NCI-H2107 (cell line): ENCODE data around the gene TAS2R31.

Experiments
- DNase-seq: peaks from one replicate; lab custom pipeline; 2025; lab: John Stamatoyannopoulos, UW

Gene TAS2R31

GRCh38 chr12:10998204-10998603, 33.0 kb downstream of the TAS2R31 start, which contains the start of gene TAS2R20:
TAS2R20 (minus strand) TSS chr12:10998304; CDS start chr12:10997875, 429 bp downstream.
- no peak for DNase-seq

- no peak for DNase-seq
Measured at GRCh38 chr12:10994307-10994706, 36.9 kb downstream of the TAS2R31 start.

GRCh38 chr12:10989107-10989506, 42.1 kb downstream of the TAS2R31 start:
- no peak for DNase-seq

GRCh38 chr12:10986812-10987211, 44.4 kb downstream of the TAS2R31 start, which contains the start of gene TAS2R50:
TAS2R50 (minus strand) TSS chr12:10986912; CDS start chr12:10986860, 52 bp downstream.
- DNase-seq: no peak

GRCh38 chr12:10982244-10982643, 49.0 kb downstream of the TAS2R31 start:
- DNase-seq: no peak
